ENCODE measurements around the gene MMP2. TPM values are rescaled to one million over a fixed set of nuclear protein-coding genes. Genes with fewer than 3 reads are reported as not detected.

MMP2 gene
- total RNA-seq, 4 donors from 2014 or later, result 94.9 to 286 (median 216) TPM

DNA sequence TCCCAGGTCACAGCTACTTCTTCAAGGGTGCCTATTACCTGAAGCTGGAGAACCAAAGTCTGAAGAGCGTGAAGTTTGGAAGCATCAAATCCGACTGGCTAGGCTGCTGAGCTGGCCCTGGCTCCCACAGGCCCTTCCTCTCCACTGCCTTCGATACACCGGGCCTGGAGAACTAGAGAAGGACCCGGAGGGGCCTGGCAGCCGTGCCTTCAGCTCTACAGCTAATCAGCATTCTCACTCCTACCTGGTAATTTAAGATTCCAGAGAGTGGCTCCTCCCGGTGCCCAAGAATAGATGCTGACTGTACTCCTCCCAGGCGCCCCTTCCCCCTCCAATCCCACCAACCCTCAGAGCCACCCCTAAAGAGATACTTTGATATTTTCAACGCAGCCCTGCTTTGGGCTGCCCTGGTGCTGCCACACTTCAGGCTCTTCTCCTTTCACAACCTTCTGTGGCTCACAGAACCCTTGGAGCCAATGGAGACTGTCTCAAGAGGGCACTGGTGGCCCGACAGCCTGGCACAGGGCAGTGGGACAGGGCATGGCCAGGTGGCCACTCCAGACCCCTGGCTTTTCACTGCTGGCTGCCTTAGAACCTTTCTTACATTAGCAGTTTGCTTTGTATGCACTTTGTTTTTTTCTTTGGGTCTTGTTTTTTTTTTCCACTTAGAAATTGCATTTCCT, 26.5 kb downstream of the MMP2 start:
- Histone ChIP-seq H3K27ac (peak overlapping the region; percentile 43 to 78 (median 64)), H3K4me3 (replicated peaks in 1 of 3) (no peak overlapping the region), H3K36me3 (no peaks in the 10 kb centered on the region), H3K9me3 (no peaks in the 10 kb centered on the region), H3K4me1 (peaks cover 51 to 52% of the 10 kb centered on the region in 2 donors), H3K27me3 (no peaks in the 10 kb centered on the region)
- 64 to 72% methylated on average over 8 to 10 of the region's 10 CpGs for WGBS, 2 donors
- TF ChIP-seq, protein P1, sequence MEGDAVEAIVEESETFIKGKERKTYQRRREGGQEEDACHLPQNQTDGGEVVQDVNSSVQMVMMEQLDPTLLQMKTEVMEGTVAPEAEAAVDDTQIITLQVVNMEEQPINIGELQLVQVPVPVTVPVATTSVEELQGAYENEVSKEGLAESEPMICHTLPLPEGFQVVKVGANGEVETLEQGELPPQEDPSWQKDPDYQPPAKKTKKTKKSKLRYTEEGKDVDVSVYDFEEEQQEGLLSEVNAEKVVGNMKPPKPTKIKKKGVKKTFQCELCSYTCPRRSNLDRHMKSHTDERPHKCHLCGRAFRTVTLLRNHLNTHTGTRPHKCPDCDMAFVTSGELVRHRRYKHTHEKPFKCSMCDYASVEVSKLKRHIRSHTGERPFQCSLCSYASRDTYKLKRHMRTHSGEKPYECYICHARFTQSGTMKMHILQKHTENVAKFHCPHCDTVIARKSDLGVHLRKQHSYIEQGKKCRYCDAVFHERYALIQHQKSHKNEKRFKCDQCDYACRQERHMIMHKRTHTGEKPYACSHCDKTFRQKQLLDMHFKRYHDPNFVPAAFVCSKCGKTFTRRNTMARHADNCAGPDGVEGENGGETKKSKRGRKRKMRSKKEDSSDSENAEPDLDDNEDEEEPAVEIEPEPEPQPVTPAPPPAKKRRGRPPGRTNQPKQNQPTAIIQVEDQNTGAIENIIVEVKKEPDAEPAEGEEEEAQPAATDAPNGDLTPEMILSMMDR (IDR thresholded peaks at IDR 0.05), result no peak
- no peak for TF ChIP-seq POLR2A (IDR thresholded peaks at IDR 0.05)
- peak; percentile 41 to 53 for DNase-seq
- intact Hi-C loops (cut with DNase I), result no loop called here

DNA sequence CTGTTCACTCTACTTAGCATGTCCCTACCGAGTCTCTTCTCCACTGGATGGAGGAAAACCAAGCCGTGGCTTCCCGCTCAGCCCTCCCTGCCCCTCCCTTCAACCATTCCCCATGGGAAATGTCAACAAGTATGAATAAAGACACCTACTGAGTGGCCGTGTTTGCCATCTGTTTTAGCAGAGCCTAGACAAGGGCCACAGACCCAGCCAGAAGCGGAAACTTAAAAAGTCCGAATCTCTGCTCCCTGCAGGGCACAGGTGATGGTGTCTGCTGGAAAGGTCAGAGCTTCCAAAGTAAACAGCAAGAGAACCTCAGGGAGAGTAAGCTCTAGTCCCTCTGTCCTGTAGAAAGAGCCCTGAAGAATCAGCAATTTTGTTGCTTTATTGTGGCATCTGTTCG, 27.1 kb downstream of the MMP2 start:
- no peak for TF ChIP-seq POLR2A (IDR thresholded peaks at IDR 0.05)
- TF ChIP-seq, protein P1 (IDR thresholded peaks at IDR 0.05), result no peak
- DNase-seq, result no peak
- Histone ChIP-seq H3K4me1 (peaks cover 45% of the 10 kb centered on the region in 2 donors), H3K36me3 (no peaks in the 10 kb centered on the region), H3K4me3 (replicated peaks in 1 of 3) (no peak overlapping the region), H3K27ac (peak overlapping the region; percentile 1 to 78 (median 43)), H3K27me3 (no peaks in the 10 kb centered on the region), H3K9me3 (no peaks in the 10 kb centered on the region)
- WGBS, 2 donors, result 67 to 72% methylated on average over 7 of the region's 7 CpGs
- intact Hi-C loops (cut with DNase I), result no loop called here

DNA sequence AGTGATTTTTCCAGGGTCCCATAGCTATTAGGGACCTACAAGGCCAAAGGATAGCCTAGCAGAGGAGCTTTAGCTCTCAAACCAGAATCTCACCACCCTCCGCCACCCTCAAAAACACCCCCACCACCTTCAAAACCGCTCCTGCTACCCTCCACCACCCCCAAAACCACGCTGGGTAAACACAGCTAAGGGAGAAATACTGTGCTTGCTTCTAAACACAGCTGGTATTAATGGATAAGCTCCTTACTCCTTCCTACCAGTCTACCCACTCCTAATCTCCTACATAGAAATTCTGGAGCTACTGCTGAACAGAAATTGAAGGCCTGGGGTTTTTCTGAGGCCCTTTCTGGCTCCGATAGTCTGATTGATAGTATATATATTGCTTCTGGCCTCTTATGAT, 27.7 kb downstream of the MMP2 start:
- no peaks in the 10 kb centered on the region for H3K27me3 ChIP-seq
- peak overlapping the region in 2 of 3 donors; percentile 43 to 78 for H3K27ac ChIP-seq
- DNase-seq, result no peak
- TF ChIP-seq, protein P1 (IDR thresholded peaks at IDR 0.05), result no peak
- TF ChIP-seq POLR2A (IDR thresholded peaks at IDR 0.05), result no peak
- H3K4me1 ChIP-seq, result peaks cover 39% of the 10 kb centered on the region in 2 donors
- H3K4me3 ChIP-seq (replicated peaks in 1 of 3), result no peak overlapping the region
- intact Hi-C loops (cut with DNase I), result no loop called here
- 66 to 74% methylated on average over 4 of the region's 4 CpGs for WGBS, 2 donors
- H3K9me3 ChIP-seq, result no peaks in the 10 kb centered on the region
- no peaks in the 10 kb centered on the region for H3K36me3 ChIP-seq

DNA sequence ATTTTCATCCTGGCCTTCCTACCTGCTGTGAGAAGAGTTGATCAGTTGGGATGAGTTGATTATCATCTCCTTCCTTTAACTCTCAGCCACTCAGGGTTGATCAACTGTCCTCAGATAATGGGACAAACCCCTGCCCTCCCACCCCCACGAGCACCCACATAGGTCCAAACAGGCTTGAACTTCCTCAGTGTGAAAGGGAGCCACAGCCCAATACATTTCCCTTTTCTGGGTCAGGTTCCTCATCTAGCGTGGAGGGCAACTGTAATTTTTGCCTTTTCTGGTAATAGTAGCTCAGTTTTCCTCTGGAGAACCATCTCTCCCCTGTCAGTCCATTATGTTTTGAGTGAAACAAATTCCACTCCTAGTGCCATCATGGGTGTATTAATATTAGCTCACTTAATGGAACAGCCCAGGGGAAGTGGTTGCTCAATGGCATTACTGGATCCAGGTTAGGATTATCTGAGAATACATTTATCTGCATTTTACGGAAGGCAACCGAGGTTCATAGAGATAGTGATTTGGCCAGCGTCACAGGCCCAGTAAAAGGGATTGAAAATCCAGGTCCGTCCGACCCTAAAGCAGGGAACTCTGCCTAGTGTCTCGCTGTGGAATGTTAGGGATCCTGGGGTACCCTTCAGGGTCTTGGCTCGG, 29.4 kb downstream of the MMP2 start:
- peak overlapping the region in 1 of 3 donors; percentile 31 for H3K27ac ChIP-seq
- intact Hi-C loops (cut with DNase I), result no loop called here
- no peak for TF ChIP-seq POLR2A (IDR thresholded peaks at IDR 0.05)
- TF ChIP-seq, protein P1 (IDR thresholded peaks at IDR 0.05), result no peak
- H3K27me3 ChIP-seq, result no peaks in the 10 kb centered on the region
- H3K9me3 ChIP-seq, result no peaks in the 10 kb centered on the region
- peaks cover 22% of the 10 kb centered on the region in 2 donors for H3K4me1 ChIP-seq
- DNase-seq, result no peak
- no peaks in the 10 kb centered on the region for H3K36me3 ChIP-seq
- 77 to 78% methylated on average over 9 of the region's 9 CpGs for WGBS, 2 donors
- H3K4me3 ChIP-seq (replicated peaks in 1 of 3), result no peak overlapping the region
